K562 (cell line): Measurements from ENCODE around the gene MYG1. TPM values are rescaled to one million over a fixed set of nuclear protein-coding genes. Genes with fewer than 3 reads are reported as not detected.

Experiments
- GATA2 ChIP-seq: sonication (generic); formaldehyde crosslinking; IDR thresholded peaks from 2 replicates; pipeline ENCODE4 v1.4.0; 2020; ENCODE audit warnings: mild to moderate bottlenecking, missing genetic modification reagents
- HNRNPK ChIP-seq: fragments of 200-400 bp; formaldehyde crosslinking; IDR thresholded peaks from one replicate; pipeline ENCODE4 v1.6.1; 2018; ENCODE audit warnings: mild to moderate bottlenecking, low read depth, low read length; ENCODE audit not compliant: poor library complexity, severe bottlenecking
- MTA1 ChIP-seq: fragments of 450-650 bp; IDR thresholded peaks from 2 replicates; pipeline ENCODE4 v1.6.1; 2017; ENCODE audit warnings: borderline replicate concordance
- NR2C1 ChIP-seq, 2 experiments: fragments of 450-650 bp; IDR thresholded peaks; 2 replicates each; pipeline ENCODE4 v1.6.1; 2017; ENCODE audit warnings: mild to moderate bottlenecking in 2 of 2, antibody characterized with exemption in 1 of 2, inconsistent platforms in 1 of 2, missing compliant biosample characterization in 1 of 2, missing genetic modification characterization in 1 of 2
- NRF1 ChIP-seq, 2 experiments: fragments of 450-650 bp; IDR thresholded peaks in 1 of 2; conservative IDR thresholded peaks in 1 of 2; 2 replicates each; pipeline ENCODE4 v1.6.1; 2014; ENCODE audit warnings: mild to moderate bottlenecking in 2 of 2
- NUFIP1 ChIP-seq: fragments of 450-650 bp; IDR thresholded peaks from 2 replicates; pipeline ENCODE4 v1.6.1; 2018; ENCODE audit not compliant: partially characterized antibody
- SMC3 ChIP-seq: conservative IDR thresholded peaks from 2 replicates; pipeline ENCODE4 v1.6.1; 2011; ENCODE audit warnings: low read depth, low read length, improper control_type of control experiment; ENCODE audit not compliant: insufficient read depth
- TOE1 ChIP-seq, 2 experiments: fragments of 450-650 bp in 1 of 2; sonication (generic) in 1 of 2; formaldehyde crosslinking in 1 of 2; IDR thresholded peaks; 2 replicates each; pipeline versions ENCODE4 v1.7.1 to v1.8.0; 2016 to 2022; ENCODE audit warnings: borderline replicate concordance in 2 of 2, mild to moderate bottlenecking in 2 of 2, antibody characterized with exemption in 1 of 2, inconsistent platforms in 1 of 2, low read depth in 1 of 2, missing genetic modification reagents in 1 of 2, moderate library complexity in 1 of 2
- ZEB2 ChIP-seq: fragments of 450-650 bp; IDR thresholded peaks from 2 replicates; pipeline ENCODE4 v1.6.1; 2016
- polyA plus RNA-seq, 8 experiments: library from polyadenylated mRNA; depleted of rRNA in 4 of 8; stranded (reverse) in 5 of 8; unstranded in 3 of 8; fragments of >200 nt; fragmentation: Nextera tagmentation in 2 of 8; fragmentation: Illumina TruSeq in 1 of 8; extraction: Ambion mirVana in 2 of 8; extraction: Trizol in 1 of 8; gene quantifications; 2 replicates each; pipeline versions ENCODE4 v1.2.1 to v1.2.3, GENCODE V29; 2011 to 2014; ENCODE audit warnings: inconsistent platforms in 1 of 8, missing spikeins in 1 of 8
- total RNA-seq, 7 experiments: library from RNA; depleted of rRNA in 6 of 7; stranded (reverse); fragments of >200 nt in 6 of 7; fragmentation: Illumina TruSeq in 2 of 7; extraction: Trizol in 2 of 7; gene quantifications; 2 replicates each; pipeline versions ENCODE4 v1.2.1 to v1.2.3, GENCODE V29; 2011 to 2021; ENCODE audit warnings: low replicate concordance in 1 of 7
- TF ChIP-seq, protein P1 (sequence below): fragments of 450-650 bp; IDR thresholded peaks from 2 replicates; pipeline ENCODE4 v1.6.1; 2017; ENCODE audit warnings: antibody characterized with exemption, mild to moderate bottlenecking
- TF ChIP-seq, protein P2 (sequence below): fragments of 450-650 bp; IDR thresholded peaks from 2 replicates; pipeline ENCODE4 v1.6.1; 2016; ENCODE audit warnings: low read depth
- TF ChIP-seq, protein P3 (sequence below), 3 experiments: IDR thresholded peaks in 2 of 3; conservative IDR thresholded peaks in 1 of 3; 2 replicates each; pipeline ENCODE4 v1.5.1; 2011 to 2012; ENCODE audit warnings: low read length in 3 of 3, mild to moderate bottlenecking in 3 of 3, control low read depth in 2 of 3, improper control_type of control experiment in 1 of 3, inconsistent platforms in 1 of 3, low read depth in 1 of 3, mixed read lengths in 1 of 3, moderate library complexity in 1 of 3; ENCODE audit not compliant: insufficient read depth in 2 of 3

Gene MYG1
- total and polyA plus RNA-seq, 9 of the 15 experiments (the other 6 are each of a cell fraction or from before 2014, with no cell fraction given), result 0.45 to 5.6 (median 2.1) TPM

DNA sequence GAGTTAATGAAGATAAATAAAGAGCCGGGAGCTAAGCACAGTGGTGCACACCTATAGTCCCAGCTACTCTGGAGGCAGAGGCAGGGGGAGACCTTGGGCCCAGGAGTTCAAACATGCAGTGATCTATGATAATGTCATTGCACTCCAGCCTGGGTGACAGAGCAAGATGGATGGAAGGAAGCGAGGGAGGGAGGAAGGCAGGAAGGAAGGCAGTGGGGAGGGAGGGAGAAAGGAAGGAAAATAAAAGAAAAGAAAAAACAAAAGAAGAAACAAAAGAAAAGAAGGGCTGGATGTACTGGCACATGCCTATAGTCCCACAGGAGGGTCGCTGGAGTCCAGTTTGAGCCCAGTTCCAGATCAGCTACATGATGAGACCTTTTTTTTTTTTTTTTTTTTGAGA, 55.6 kb downstream of the MYG1 start (continued):
- TF ChIP-seq, protein P1, sequence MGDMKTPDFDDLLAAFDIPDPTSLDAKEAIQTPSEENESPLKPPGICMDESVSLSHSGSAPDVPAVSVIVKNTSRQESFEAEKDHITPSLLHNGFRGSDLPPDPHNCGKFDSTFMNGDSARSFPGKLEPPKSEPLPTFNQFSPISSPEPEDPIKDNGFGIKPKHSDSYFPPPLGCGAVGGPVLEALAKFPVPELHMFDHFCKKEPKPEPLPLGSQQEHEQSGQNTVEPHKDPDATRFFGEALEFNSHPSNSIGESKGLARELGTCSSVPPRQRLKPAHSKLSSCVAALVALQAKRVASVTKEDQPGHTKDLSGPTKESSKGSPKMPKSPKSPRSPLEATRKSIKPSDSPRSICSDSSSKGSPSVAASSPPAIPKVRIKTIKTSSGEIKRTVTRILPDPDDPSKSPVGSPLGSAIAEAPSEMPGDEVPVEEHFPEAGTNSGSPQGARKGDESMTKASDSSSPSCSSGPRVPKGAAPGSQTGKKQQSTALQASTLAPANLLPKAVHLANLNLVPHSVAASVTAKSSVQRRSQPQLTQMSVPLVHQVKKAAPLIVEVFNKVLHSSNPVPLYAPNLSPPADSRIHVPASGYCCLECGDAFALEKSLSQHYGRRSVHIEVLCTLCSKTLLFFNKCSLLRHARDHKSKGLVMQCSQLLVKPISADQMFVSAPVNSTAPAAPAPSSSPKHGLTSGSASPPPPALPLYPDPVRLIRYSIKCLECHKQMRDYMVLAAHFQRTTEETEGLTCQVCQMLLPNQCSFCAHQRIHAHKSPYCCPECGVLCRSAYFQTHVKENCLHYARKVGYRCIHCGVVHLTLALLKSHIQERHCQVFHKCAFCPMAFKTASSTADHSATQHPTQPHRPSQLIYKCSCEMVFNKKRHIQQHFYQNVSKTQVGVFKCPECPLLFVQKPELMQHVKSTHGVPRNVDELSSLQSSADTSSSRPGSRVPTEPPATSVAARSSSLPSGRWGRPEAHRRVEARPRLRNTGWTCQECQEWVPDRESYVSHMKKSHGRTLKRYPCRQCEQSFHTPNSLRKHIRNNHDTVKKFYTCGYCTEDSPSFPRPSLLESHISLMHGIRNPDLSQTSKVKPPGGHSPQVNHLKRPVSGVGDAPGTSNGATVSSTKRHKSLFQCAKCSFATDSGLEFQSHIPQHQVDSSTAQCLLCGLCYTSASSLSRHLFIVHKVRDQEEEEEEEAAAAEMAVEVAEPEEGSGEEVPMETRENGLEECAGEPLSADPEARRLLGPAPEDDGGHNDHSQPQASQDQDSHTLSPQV, result peak; percentile 27; the same call in 1 of the 2 replicates
- TF ChIP-seq MTA1 (0 out of 2 replicates have a peak, but pooled peaks have one; percentile 66), NRF1 (conservative IDR thresholded peaks at IDR 0.05 in 1 of 2, IDR thresholded peaks at IDR 0.05 in 1 of 2) (no peak), SMC3 (no peak), TOE1 (IDR thresholded peaks at IDR 0.05; ENCODE audit: borderline replicate concordance) (0 out of 2 replicates have a peak, but pooled peaks have one; percentile 35), TOE1 (CRISPR knock-in tag; IDR thresholded peaks at IDR 0.05; ENCODE audit: borderline replicate concordance, low read depth) (no peak), GATA2 (peak; percentile 61), ZEB2 (peak; percentile 65), NUFIP1 (no peak), NR2C1 (IDR thresholded peaks at IDR 0.05) (no peak), NR2C1 (tag; IDR thresholded peaks at IDR 0.05) (0 out of 2 replicates have a peak, but pooled peaks have one; percentile 10), HNRNPK (peak; percentile 66)
- TF ChIP-seq, protein P2, sequence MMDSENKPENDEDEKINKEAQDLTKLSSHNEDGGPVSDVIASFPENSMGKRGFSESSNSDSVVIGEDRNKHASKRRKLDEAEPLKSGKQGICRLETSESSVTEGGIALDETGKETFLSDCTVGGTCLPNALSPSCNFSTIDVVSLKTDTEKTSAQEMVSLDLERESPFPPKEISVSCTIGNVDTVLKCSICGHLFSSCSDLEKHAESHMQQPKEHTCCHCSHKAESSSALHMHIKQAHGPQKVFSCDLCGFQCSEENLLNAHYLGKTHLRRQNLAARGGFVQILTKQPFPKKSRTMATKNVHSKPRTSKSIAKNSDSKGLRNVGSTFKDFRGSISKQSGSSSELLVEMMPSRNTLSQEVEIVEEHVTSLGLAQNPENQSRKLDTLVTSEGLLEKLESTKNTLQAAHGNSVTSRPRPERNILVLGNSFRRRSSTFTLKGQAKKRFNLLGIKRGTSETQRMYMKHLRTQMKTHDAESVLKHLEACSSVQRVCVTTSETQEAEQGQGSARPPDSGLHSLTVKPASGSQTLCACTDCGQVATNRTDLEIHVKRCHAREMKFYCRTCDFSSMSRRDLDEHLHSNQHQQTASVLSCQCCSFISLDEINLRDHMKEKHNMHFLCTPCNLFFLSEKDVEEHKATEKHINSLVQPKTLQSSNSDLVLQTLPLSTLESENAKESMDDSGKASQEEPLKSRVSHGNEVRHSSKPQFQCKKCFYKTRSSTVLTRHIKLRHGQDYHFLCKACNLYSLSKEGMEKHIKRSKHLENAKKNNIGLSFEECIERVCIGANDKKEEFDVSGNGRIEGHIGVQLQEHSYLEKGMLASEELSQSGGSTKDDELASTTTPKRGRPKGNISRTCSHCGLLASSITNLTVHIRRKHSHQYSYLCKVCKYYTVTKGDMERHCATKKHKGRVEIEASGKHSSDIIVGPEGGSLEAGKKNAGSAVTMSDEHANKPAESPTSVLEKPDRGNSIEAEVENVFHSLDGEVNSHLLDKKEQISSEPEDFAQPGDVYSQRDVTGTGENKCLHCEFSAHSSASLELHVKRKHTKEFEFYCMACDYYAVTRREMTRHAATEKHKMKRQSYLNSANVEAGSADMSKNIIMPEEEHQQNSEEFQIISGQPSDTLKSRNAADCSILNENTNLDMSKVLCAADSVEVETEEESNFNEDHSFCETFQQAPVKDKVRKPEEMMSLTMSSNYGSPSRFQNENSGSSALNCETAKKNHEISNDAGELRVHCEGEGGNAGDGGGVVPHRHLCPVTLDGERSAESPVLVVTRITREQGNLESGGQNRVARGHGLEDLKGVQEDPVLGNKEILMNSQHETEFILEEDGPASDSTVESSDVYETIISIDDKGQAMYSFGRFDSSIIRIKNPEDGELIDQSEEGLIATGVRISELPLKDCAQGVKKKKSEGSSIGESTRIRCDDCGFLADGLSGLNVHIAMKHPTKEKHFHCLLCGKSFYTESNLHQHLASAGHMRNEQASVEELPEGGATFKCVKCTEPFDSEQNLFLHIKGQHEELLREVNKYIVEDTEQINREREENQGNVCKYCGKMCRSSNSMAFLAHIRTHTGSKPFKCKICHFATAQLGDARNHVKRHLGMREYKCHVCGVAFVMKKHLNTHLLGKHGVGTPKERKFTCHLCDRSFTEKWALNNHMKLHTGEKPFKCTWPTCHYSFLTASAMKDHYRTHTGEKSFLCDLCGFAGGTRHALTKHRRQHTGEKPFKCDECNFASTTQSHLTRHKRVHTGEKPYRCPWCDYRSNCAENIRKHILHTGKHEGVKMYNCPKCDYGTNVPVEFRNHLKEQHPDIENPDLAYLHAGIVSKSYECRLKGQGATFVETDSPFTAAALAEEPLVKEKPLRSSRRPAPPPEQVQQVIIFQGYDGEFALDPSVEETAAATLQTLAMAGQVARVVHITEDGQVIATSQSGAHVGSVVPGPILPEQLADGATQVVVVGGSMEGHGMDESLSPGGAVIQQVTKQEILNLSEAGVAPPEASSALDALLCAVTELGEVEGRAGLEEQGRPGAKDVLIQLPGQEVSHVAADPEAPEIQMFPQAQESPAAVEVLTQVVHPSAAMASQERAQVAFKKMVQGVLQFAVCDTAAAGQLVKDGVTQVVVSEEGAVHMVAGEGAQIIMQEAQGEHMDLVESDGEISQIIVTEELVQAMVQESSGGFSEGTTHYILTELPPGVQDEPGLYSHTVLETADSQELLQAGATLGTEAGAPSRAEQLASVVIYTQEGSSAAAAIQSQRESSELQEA, result 0 out of 2 replicates have a peak, but pooled peaks have one; percentile 7
- TF ChIP-seq, protein P3, sequence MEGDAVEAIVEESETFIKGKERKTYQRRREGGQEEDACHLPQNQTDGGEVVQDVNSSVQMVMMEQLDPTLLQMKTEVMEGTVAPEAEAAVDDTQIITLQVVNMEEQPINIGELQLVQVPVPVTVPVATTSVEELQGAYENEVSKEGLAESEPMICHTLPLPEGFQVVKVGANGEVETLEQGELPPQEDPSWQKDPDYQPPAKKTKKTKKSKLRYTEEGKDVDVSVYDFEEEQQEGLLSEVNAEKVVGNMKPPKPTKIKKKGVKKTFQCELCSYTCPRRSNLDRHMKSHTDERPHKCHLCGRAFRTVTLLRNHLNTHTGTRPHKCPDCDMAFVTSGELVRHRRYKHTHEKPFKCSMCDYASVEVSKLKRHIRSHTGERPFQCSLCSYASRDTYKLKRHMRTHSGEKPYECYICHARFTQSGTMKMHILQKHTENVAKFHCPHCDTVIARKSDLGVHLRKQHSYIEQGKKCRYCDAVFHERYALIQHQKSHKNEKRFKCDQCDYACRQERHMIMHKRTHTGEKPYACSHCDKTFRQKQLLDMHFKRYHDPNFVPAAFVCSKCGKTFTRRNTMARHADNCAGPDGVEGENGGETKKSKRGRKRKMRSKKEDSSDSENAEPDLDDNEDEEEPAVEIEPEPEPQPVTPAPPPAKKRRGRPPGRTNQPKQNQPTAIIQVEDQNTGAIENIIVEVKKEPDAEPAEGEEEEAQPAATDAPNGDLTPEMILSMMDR (IDR thresholded peaks at IDR 0.05 in 2 of 3, conservative IDR thresholded peaks at IDR 0.05 in 1 of 3; ENCODE audit: insufficient read depth in 2 of 3, low read depth in 1 of 3, low read length in 3 of 3), result peak in 1 of 3 experiments; percentile 12; a peak in 2 of 6 replicates
